Bone marrow (tissue), 2 donors: ENCODE data around the gene KSR1.
"Not testable (repeated sequence)": the region's sequence is repeated elsewhere in the genome, so short reads cannot be mapped to it uniquely, and the experiment has no call there.

Experiments used
- DNase-seq, 2 donors: peaks; one replicate each; lab custom pipeline; 2025; lab: John Stamatoyannopoulos, UW

KSR1 gene

DNA sequence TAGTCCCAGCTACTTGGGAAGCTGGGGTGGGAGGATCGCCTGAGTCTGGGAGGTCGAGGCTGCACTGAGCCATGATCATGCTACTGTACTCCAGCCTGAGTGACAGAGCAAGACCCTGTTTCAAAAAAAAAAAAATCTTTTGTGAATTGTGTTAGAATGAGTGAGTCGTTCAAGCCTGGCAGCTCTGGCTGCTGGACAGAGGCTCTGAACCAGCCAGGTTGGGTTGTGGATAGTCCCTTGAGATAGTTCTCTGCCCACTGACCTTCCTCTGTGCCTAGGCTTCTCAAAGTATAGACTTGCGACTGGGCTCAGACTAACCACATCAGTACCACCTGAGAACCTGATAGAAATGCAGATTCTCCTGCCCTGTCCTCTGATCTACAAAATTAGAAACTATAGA, 2.2 kb upstream of the KSR1 start:
- no peak for DNase-seq

DNA sequence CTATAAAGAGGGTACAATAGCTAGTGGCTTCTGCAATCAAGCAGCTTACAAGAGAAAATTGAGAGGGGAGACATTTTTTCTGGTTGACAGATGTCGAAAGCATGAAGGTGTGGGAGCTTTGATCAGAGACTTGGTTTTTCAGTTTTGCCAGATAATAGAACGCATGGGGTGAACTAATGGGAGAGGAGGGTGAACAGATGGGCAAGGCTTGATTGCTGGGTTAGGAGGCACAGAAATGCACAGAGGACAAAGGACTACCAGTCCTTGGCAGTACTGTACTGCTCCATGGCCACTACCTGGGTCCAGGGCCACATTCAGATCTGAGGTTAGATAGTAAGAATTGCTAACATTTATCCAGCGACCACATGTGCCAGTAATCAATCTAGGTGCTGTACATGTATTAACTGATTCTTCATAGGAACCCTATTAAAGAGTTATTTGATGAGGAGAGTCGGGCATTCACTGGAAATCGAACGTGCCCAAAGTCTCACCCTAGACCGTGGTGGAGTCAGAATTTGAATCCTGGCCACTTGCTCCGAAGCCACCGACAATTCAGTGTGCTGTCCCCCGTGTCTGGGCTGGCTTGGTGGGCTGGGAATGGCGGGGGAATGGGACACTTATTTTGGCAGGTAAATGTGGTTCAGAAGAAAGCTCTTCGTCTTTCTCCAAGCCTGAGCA, 873 bp upstream of the KSR1 start:
- no peak for DNase-seq

DNA sequence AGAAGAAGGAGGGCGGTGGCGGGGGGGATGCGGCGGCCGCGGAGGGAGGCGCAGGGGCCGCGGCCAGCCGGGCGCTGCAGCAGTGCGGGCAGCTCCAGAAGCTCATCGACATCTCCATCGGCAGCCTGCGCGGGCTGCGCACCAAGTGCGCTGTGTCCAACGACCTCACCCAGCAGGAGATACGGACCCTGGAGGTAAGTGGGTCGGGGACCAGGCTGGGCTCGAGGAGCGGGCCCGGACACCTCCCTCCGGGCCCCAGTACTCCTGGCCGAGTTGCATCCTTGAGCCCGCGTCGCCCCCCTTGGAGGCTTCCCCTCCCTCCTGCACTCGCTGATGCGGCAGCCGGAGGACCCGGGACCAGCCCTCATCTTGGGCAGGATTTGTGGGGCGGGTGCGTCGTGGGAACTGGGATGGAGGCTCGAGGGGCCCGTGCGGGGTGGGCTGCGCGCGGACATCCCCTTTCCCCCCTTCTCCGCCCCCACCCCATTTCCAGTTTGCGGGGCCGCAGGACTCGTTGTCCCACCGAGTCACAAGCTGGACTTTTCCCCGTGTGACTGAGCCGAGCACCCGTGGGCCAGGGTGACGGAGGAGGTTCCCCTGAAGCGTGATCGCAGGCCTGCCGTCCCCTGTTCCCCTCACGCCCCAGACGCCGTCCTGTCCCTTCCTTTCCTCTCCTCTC, 572 bp downstream of the KSR1 start:
- no peak for DNase-seq

DNA sequence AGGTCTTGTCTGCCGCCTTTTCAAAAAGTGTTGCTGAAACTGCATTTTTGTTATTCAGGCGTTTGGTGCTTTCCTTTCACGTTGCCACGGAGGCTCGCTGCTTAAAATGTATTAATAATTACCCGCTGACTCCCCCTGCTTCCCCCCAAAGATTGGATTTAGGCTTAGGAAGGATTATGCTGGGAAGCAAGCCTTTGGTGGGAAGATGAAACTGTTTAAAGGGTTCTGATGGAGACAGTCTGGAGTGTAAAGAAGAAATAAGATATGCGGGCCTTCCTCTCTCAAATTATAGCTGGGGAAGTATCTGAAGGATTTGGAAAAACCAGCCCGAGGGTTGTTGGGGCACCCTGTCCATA, 1.1 kb downstream of the KSR1 start:
- DNase-seq: no peak

DNA sequence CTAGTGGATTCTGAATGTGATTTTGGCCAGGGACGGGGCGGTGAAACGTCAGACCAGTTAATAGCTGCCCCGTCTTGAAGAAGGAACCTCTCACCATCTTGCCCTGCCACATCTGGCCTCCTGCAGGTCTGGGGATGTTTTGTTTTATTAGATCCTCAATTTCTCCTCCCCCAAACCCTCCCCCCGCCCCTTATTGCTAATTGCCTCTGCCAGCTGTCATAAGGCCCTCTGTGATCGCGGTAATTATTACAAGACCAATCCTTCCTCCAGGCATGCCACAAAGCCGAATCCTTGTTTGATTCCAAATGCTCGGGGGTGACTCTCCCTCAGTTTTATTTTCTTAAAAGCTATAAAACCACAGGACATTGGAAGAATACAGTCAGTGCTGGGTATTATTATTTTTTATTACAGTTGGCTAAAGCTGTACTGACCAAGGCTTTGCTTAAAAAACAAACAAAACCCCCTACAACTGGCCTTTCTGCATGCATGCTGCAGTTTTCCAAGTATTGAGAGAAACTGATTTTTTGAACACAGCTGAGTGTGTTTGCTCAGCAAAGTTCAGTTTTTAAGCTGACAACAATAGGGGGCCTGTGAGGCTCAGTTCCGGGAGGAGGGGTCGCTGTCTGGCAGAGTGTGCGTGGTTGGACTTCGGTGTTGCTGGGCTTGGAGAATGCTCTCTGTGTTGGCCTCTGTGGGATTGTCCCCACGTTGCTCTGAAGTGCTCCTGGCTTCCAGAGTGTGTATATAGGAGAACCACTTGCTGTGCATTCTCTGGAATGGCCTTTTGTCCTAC, 1.7 kb downstream of the KSR1 start:
- peak in 1 of 2 donors; percentile 41 for DNase-seq

DNA sequence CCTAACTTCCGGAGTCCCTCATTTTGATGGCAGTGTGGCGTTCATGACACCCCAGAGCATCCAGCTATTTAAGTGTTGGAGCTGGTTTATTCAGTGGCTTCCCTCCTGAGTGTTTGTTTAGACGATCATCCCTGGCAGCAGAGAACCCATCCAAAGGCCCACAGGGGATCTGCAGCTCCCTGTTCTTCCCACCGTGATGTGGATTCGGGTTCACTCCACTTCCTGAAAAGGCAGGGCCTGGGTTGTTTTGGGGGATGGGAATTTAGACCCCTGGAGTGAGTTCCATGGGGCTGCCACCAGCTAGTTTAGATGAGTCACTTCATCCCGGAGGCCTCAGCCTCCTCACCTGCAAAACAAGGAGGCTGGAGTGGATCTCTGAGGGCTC, 2.3 kb downstream of the KSR1 start:
- DNase-seq: no peak

DNA sequence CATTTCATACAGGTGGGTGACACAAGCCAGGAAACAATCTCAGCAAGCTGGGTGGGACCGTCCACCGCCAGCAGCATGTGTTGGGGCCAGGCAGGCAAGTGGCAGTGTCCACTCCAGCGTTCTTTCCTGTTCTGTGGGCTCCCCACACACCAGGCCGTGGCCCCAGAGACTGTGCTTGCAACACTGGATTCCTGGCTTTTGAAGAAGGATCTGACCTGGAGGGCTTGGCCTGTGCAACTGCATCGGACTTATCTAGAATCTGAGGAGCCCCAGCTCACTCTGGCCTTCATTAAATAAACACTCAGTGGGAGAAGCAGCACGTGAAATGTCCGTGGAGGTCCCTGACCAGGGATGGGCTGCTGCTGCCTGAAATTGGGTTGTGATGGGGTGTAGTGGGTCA, 3.2 kb downstream of the KSR1 start:
- no peak for DNase-seq

DNA sequence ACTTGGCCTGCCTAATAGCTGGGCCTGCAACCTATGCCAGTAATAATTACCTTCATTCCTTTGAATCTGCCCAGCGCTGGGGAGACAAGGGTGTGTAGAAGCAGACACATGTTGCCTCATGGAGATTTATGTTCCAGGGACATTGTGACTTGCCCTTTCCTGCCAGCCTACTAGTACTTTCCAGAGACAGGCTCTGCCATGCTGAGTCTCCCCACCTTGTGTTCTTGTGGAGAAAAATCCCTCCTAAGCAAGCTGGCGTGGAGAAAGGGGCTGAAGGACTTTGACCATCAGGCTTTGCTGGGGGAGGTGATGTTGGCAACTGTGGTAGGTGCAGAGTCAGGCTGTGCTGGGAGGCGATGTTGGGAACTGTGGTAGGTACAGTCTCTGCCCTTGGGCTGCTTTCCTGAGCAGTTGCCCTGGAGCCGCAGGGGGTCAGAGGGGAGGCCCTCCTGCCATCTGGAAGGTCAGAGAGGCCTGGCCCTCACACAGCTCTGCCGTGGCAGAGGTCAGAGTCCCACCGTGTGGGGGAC, 4.0 kb downstream of the KSR1 start:
- no peak for DNase-seq

DNA sequence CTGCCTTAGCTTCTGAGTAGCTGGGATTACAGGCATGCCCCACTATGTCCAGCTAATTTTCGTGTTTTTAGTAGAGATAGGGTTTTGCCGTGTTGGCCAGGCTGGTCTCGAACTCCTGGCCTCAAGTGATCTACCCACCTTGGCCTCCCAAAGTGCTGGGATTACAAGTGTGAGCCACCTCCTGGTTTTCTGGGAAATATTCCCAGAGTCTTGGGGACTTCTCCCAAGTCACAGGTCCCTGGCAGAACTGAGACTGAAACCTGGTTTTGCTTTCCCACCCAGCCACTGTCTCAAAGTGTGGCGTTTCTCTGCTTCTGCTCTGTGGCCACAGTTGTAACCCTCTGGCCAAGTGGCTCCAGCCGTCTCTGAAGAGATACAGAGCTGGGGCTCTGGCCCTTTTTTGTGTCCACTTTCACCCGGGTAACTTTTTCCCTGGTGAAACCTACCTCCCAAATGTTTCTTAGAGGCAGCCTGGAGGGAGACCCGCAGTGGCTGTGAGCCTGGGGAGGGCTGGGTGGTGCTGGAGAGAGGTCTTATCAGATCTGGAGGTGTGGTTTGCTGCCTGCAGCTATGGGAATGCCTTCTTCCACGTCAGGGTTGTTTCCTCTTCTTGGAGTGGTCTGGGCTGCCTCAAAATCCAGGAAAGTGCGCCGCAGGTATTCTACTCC, 5.1 kb downstream of the KSR1 start:
- DNase-seq: no peak

DNA sequence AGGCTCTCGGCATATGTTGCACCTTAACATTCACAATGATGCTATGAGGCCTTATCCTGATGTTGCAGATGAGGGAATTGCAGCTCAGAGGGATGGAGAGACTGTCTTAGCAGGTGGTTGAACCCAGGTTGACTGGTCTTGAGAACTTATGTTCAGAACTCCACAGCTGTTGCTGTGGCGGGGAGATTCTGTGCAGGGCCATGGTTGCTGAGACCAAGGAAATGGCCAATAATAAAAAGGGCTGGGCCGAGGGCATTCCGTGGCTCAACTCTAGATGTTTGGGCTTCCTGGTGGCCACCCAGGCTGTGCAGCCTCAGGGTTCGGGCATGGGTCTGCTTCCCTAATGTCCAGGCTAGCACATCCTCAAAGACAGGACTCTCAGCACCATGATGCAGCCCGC, 5.9 kb downstream of the KSR1 start:
- DNase-seq: no peak

DNA sequence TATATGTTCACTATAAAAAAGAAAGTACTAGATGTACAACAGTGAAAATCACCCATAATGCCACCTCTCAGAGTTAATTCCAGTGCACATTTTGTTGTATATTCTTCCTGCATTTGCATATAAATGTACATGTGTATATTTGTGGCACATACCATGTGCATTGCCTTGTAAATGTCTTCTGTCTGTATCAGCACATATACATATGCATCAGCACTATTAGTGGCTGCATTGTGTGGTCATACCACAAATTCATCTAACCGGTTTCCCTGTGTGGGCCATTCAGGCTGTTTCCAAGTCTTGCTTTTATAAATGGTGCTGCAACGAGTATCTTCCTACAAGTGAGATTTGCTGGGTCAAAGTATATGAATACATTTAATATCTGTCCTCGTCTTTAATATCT, 6.5 kb downstream of the KSR1 start:
- DNase-seq: no peak

DNA sequence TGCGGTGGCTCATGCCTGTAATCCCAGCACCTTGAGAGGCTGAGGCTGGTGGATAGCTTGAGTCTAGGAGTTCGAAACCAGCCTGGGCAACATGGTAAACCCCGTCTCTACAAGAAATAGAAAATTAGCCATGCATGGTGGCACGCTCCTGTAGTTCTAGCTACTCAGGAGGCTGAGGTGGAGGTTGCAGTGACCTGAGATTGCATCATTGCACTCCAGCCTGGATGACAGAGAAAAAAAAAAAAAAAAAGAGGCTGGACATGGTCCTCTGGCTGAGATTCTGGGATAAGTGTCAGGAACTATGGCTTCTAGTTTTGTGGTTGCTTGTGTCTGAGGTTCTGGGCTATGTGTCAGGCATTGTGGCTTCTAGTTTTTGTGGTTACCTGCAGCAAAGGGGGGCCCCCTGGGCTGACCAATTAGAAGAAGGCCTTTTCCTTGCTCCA, 7.0 kb downstream of the KSR1 start:
- DNase-seq: no peak

DNA sequence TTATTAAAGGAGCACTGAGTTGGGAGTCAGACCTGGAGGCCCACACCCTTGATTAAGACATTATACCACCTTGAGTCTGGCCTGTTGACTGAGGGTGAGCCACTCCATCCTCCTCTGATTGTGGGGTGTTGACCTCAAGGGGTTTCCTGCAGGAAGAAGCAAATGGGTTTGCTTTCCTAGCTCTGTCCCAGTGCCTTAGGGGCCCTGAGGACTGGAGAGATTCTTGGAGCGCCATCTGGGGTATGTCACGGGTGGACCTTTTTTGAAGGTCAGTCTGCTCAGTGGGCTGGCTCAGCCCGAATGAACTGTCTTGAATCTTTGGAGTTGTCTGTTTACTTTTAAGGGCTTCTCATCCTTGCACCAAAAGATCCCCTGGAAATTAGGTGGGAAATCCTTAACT, 7.8 kb downstream of the KSR1 start:
- DNase-seq: not testable (repeated sequence)

DNA sequence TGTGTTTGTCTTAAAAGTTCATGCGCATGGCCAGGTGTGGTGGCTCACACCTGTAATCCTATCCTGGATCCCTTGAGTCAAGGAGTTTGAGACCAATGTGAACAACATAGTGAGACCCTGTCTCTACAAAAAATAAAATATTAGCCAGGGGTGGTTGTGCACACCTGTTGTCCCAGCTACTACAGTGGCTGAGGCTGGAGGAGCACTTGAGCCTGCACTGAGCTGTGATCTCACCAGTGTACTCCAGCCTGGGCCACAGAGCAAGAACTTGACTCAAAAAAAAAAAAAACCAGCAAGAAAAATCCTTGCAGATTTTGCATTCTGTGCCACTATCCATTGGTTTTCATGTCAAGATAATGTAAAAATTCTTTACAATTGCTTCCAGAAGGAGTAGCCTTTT, 8.2 kb downstream of the KSR1 start:
- no peak for DNase-seq

DNA sequence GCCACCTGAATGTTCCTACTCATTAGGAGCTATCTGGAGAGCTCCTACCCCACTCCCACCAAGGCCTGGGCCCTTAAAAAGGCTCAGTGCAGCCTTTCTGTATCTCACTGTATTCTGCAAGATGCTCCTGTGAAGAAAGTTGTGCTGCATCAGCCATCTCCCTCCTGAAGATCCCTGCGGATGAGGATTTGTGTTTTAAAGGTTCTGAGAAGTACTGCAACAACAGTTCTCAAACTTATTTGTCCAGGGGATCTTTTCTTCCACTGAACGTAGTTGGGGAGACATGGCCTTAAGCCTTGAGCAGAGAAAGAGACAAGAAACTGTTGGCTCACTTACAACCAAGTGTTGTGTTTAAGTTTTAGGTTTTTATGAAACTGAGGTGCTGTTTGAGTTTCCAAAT, 9.6 kb downstream of the KSR1 start:
- not testable (repeated sequence) for DNase-seq

DNA sequence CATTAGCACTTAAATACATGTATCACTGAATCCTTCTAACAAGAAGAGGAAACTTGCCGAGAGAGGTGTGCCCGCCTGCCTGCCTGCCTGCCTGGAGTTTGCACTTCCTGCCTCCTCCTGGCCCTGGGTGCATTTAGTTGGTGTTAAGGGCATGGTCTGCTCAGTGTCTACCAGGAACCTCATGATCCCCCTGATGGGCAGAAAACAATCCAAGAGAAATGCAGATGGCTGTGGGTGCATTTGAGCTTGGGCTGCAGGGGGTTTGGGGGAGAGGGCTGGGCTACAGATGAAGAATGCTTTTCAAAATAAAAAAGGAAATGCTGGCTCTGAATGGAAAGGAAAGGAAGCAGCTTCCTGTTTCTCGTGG, 10.1 kb downstream of the KSR1 start:
- DNase-seq: peak in 1 of 2 donors; percentile 18

DNA sequence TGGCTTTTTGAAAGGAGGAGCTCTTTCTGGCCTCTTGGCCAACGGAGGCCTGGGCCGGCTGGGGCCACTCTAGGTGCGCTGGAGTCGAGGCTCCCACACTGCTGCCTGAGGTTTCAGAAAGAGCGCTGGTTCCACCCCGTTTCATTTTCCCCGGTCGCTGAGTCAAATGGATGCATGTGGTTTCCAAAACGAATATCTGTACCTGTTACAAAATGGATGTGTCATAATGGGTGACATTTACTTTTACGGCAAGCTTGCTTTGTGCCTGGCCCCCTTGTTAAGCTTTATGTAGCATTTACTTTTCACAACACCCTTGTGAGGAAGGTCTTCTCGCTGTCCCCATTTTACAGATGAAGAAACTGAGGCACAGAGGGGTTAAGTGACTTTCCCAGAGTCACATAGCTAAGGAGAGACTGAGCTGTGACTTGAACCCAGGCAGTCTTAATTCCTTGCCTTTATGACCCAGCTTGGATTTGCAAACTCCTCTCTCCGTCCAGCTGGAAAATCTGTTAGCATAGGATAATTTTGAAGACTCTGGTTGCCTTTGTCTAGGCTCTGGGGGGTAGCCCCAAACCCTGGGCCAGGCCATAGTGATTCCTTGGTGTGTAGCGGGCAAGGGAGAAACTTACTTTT, 10.6 kb downstream of the KSR1 start:
- peak in 1 of 2 donors; percentile 27 for DNase-seq

DNA sequence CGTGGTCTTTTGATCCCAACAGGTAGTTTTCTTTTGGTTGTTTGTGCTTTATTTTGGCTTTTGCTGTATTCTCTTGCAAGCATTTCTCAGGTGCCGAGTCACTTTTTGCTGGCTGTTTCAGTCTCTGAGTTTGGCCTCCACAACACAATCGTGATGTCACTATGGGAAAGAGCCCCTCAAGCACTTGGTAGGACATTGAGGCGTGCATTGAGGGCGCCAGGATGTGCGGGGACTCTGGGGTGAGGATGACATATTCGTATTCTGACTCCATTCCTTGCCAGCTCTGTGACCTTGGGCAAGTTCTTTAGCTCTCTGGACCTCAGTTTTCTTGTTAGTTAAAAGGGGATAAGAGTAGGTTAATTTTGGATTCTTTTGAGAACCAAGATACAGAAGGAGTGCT, 13.0 kb downstream of the KSR1 start:
- no peak for DNase-seq

DNA sequence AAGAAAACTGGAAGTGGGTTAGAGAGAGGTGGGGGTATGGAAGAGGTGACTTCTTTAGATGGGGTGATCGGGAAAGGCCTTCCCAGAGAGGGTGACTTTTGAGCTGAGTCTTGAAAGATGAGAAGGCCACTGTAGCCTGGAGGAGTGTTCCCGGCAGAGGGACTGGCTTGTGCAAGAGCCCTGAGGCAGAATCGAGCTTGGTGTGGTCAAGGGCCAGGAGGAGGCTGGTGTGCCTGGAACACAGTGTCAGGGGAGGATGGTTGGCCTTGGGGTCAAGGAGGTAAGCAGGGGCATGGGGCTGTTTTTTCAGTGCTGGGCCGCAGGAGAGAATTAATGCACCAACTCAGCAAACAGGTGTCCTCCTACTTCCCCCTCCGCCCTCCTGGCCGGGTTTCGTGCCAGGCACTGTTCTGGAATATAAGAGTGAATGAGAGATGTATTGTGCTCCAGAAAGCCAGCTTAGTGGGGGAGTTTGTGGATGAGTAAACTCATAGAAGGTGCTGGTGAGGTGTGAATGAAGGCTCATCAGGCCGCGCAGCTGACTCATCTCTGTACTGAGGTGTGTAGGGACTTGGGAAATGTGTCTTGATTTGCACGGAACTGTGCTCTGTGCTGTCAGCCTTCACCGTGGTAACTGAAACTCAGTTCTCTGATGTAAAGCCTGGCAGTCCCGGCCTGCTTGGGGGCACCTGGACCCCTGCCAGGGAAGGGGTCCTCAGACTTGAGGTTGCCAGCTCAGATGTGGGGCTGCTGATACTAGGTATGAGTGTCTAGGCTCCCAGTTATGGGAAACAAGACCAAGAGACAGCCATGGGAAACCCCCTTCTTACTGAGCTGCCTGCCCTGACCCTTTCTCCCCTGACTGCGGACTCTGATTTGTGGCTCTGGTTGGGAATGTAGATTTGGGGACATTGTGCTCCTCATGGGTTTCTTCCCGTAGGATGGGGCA, 15.3 kb downstream of the KSR1 start:
- no peak for DNase-seq

DNA sequence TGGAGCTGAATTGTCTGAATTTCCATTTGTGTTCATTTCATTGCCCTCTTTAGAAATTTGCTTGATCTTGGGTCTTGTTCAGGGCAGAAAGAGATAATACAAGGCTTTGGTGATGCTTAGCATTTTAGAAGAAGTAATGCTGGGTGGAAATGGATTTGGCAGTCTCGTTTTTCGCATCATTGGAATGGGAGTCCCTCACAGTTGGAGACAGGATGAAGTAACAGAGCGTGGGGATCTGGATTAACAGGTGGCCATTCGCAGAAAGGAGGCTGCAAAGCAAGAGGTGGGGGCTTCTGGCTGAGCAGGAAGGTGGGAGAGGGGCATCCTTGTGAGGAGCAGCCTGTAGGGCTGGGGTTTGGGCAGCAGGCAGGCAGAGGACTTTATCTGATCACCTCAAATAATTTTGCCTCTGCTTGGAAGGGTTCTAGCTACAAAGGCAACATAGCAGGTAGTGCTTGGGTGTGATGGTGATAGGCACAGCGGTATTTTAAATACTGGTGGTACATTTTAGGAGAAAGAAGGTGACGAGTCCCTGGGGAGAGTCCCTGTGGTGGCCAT, 17.0 kb downstream of the KSR1 start:
- no peak for DNase-seq
